SHP77 (cell line): ENCODE data around the gene SLC4A11.

Experiments
- DNase-seq, 2 experiments: peaks; one replicate each; lab custom pipeline; 2025; lab: John Stamatoyannopoulos, UW

The SLC4A11 gene

GRCh38 chr20:3239026-3239866 lies at the start of gene SLC4A11:
Gene SLC4A11, minus strand, starts transcription at chr20:3239190. Its CDS starts 53 bp downstream, at chr20:3239137.
- peak; percentile 54 to 77 for DNase-seq

- no peak for DNase-seq
These were observed 44.3 kb upstream of the SLC4A11 start for GRCh38 chr20:3283222-3283820.

DNA sequence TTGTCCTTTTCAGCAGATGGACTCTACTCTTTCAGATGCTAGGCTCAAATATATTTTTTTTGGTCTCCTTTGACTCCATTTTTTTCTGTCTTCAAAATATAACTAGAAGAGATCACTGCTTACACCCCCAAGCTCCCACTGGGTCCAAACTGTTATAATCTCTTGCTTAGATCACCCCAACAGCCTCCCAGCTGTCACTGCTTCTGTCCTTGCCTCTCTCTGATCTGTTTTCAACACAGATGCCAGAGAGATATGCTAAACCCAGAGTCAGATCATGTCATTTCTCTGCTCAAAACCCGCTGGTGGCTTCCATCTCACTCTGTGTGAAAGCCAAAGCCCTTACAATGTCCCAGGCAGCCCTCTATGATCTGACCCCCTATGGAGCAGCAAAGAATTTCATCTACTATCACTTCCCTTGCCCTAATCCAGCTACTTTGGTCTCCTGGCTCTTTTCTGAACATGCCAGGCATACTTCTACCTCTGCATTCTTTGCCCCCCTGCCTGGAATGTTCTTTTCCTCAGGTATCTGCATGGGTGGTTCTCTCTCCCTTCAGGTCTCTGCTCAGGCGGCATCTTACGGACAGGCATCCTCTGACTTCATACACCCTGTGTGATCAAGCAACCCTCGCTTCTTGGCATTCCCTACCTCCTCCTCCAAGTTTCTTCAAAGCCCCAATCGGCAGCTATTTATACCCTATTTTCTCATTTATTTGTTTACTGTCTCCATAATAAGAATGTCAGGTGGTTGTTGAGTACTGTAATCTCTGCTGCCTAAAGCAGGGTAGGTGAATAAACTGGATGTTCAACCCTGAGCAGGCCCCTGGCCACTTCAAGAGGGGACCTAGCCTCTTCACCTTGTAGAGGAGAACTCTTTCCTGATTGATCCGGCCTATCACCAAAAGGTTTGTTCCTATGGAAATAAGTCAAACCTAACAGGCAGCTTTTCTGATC lies 43.6 kb upstream of the SLC4A11 start:
- no peak for DNase-seq

DNA sequence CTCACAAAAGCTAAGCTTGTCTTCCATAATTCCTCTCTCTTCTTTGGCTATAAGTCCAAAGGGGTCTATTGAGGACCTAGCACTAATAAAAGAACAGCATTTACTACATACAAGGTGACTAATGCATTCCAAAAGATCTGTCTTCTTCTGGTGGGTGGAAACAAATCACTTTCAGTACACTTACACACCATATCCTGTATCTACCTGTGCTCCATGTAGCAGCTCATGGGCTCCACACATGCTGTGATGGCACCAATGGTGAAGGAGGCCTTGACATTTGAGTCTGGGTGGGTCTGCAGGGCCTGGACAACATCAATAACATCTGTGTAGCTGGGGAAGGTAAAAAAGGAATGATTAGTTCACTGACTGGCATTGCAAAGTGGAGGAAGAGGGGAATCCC lies 42.4 kb upstream of the SLC4A11 start:
- no peak for DNase-seq

DNA sequence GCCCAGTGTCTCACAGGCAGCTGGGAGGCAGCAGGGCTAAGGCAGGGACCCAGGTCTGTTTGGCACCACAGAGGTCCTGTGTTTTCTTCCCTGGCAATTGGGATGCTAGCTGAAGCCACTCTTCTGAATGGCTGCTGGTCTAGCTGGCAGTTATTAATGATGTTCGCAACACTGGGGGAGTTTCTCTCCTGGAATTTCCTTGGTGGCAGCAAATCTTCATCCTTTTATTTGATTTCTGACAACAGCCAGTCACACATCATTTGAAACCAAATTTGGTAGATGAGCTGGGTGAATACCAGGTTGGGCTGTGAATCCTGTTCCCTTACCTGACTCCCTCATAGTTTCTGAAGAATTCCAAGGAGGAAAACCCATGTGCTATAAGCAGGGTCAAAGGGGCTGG lies 40.8 kb upstream of the SLC4A11 start:
- DNase-seq: no peak

DNA sequence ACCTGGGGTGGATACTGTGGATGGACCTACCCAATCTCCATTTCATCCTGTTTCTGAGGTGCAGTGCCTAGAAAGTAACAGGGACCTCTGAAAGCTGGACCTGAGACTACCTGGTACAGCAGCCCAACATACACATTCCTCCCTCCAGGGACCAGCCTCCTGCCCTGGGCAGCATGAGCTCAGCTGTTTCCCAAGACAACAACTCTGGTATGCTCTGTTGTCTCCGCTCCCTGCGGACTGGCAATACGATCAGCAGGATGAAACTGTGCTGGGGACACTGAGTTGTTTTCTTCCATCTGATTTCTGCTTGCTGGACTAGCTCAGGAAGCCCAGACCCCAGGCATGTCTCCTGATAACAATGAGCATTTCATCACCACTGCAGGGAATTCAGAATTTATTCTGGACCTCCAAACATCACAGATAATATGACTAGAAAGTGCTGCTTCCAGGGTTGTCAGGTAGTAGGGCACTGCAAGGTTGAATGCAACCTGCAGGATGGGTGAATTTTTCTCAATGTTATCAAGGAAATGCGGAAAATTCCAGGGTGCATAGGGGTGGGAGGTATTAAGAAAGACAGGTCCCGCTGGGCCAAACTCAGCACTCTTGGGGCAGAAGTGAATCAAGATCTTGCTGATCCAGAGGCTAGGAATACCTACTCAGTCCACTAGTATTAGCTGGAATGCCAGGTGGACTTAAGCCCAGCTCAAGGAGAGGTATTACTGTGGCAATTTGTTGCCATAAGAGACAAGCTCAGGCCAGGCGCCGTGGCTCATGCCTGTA lies 38.9 kb upstream of the SLC4A11 start:
- no peak for DNase-seq

GRCh38 chr20:3276680-3277015 lies 37.7 kb upstream of the SLC4A11 start:
- peak; percentile 64 for DNase-seq

DNA sequence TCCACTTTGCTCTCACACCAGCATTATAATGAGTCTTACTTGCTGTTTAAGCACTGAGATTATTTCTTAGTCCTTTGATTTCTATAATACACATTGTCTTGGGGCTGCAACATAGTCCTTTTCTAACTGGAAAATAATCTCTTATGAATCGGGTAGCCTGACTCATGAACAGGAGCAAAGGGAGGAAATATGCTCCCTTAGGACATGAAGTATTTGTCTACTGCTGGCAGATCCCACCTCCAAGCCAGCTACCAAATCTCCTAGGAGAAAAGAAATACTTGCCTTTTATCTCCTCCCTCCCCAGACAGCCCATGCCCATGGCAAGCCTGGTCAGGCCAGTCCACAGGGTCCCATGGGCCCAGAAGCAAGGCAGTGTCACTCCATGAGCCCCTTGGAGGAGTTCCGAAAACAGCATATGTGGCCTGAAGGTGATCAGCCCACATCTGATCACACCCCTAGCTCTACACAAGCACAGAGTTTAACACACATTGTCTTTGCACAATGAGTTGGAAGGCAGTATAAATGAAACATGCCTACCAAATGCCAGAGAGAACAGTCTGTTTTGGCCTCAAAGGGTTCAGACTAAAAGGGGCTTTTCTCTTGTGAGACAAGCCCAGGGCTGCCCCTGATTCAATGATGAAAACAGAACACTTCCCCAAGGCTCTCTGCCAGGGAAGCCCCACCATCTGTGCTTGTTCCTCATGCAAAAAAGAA lies 37.1 kb upstream of the SLC4A11 start:
- DNase-seq: no peak

DNA sequence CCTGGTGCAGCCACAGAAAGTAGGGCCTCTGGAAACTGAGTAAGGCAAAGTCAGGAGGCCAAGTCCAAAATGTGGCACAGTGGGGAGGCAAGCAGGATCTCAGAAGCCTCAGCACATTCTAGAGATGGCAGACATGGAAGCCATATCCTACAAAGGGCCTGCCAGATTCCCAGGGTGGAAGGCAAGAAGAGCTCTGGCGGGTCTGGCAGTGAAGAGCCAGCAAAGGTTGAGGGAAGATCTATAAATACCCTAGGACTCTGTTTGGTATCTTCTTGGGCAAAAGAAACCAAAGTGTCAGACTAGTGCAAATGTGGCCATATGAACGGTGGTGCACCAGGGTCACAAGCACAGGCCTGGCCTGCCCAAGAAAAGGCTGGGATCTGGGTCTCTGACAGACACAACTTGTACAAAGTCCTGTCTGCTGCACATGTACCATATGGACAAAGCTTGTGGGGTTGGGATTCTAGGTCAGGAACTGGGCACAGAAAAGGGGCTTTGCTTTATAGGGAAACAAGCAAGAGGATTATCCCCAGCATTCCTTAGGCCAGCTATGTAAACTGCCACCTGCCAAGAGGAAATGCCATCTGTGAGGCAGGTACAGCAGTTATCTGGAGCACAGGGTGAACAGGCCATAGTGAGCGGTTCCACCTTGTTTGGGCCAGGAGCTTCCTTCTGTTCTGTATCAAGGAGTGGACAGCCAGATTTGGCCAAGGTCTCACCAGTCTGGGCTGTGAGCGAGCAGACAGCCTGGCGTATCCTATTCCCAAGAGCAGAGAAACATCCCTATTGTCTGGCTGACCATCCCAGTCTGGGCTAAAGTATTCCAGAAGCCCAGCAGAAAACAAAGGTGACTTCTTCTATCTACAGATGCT lies 36.3 kb upstream of the SLC4A11 start:
- DNase-seq: no peak

- DNase-seq: no peak
These were observed 34.4 kb upstream of the SLC4A11 start for GRCh38 chr20:3273371-3273770.

DNA sequence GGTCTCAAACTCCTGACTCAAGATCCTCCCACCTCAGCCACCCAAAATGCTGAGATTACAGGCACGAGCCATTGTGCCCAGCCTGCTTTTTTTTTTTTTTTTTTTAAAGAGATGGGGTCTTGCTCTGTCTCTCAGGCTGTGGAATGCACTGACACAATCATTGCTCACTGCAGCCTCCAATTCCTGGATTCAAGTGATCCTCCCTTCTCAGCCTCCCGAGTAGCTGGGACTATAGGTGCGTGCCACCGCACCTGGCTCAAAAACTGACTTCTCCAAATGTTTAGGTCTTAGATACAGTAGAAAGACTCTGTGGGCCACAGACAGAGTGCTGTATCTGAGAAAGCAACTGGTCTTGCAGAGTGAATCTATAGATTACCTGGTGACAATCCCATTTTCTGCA lies 31.1 kb upstream of the SLC4A11 start:
- DNase-seq: no peak

DNA sequence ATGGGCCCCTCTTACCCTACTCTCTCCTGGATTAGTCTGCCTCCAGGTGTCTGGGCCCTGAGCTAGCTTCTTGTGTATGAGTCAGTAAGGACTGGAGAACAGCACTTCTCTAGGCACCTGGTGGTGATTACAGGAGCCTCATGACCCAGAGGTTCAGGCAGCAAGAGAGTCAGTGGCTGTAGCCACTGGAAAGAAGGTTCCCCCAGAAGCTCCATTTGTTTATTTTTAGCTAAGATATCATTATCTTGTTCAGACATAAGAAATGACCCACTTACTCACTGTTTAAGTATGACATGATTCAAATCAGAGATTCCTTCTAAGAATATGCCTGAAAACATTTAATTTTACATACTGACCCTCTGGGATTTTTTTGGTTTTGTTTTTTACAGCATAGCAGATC lies 23.6 kb upstream of the SLC4A11 start:
- DNase-seq: no peak

DNA sequence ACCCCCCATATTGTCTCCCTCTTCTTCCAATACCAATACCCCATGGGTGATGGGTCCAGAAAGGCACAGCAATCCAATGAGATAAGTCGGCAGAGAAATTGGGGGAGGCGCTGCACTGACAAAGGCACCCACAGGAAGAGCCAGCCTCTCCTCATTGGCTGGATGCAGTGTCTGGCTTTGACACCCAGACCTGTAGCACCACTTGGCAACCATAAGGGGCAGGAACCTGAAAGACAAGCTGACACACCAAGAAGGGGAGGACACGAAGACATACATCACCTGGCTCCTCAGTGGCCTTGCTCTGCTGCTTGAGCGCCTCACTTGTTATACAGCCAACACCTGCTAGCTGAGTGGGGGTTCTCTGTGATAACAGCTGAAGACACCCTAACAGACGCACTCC lies 19.4 kb upstream of the SLC4A11 start:
- DNase-seq: no peak

- no peak for DNase-seq
These were observed 16.7 kb upstream of the SLC4A11 start for GRCh38 chr20:3255728-3256127.

- DNase-seq: no peak
These were observed 12.8 kb upstream of the SLC4A11 start for GRCh38 chr20:3251806-3252205.

GRCh38 chr20:3250091-3250504 lies 11.1 kb upstream of the SLC4A11 start:
- DNase-seq: peak; percentile 77 to 81

DNA sequence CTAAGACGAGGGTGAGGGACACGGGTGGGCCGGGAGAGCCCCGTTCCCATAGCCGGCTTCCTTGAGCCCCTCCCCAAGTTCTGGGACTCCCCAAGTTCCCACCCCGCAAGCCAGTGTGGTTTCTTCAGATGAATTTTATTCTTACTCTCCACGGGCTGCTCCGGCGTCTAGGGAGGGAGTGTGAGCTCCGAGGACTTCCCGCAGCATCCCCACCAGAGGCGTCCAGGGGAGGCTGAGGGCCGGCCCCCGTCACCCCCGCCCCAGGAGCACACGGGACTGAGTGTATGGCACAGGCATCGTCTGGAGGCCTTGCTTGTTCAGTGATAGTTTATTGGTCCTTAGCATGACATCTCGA lies 10.0 kb upstream of the SLC4A11 start:
- no peak for DNase-seq

GRCh38 chr20:3248167-3248992 lies 9.4 kb upstream of the SLC4A11 start:
- DNase-seq: no peak

DNA sequence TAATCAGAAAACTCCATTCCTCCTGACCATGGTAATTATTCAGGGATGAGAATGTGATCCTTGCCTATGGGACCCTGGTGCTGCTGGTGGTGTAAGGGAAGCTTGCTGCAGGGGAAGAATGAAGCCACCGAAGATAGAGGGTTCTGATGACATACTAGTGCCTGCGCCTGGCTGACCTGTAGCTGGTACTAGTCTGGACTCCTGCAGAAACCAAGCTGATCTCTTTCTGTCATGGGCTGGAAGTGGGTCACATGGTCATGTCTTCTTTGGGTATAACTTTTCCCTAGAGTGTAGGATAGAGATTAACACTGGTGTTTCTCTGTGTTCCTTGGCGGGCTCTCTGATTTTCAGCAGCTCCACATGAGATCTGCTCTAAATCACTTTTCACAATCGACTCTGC lies 8.6 kb upstream of the SLC4A11 start:
- no peak for DNase-seq
